ENCODE results near the gene ERCC8. TPM values are rescaled to one million over a fixed set of nuclear protein-coding genes. Genes with fewer than 3 reads are reported as not detected.

ERCC8 gene
- total RNA-seq, 1 experiment from 2014 or later: 15.1 TPM

GRCh38 chr5:60851626-60852025 lies 93.2 kb downstream of the ERCC8 start:
- Histone ChIP-seq H4K20me1 (ENCODE audit: insufficient read depth) (no peaks in the 10 kb centered on the region), H3K9me3 (ENCODE audit: control insufficient read depth in 1 of 2, insufficient read depth in 1 of 2, low read depth in 1 of 2, low read length in 2 of 2) (no peaks in the 10 kb centered on the region), H3K4me1 (ENCODE audit: control insufficient read depth in 1 of 2, insufficient read depth in 2 of 2, low read length in 2 of 2) (no peaks in the 10 kb centered on the region), H3K27ac (ENCODE audit: low read depth, low read length) (no peak overlapping the region), H3K4me3 (replicated peaks in 1 of 2; ENCODE audit: low read depth in 1 of 2, low read length in 2 of 2) (no peak overlapping the region), H2AFZ (ENCODE audit: low read depth, low read length, poor library complexity, severe bottlenecking) (no peak overlapping the region), H3K4me2 (ENCODE audit: low read length) (no peak overlapping the region), H3K9me2 (ENCODE audit: insufficient read depth) (no peaks in the 10 kb centered on the region; the same call in 1 of the 2 replicates), H3K36me3 (ENCODE audit: control insufficient read depth in 1 of 2, insufficient read depth in 2 of 2, low read length in 2 of 2) (no peaks in the 10 kb centered on the region), H3K9ac (ENCODE audit: low read length) (no peak overlapping the region), H3K79me2 (ENCODE audit: insufficient read depth, low read length) (no peaks in the 10 kb centered on the region), H3K27me3 (ENCODE audit: insufficient read depth, low read length) (no peaks in the 10 kb centered on the region)
- intact Hi-C loops (cut with micrococcal nuclease): no loop called here
- no peak for TF ChIP-seq POLR2AphosphoS5 (IDR thresholded peaks at IDR 0.05; ENCODE audit: low read depth, low read length)
- TF ChIP-seq REST (IDR thresholded peaks at IDR 0.05; ENCODE audit: low read depth): no peak
- TF ChIP-seq, protein P1, sequence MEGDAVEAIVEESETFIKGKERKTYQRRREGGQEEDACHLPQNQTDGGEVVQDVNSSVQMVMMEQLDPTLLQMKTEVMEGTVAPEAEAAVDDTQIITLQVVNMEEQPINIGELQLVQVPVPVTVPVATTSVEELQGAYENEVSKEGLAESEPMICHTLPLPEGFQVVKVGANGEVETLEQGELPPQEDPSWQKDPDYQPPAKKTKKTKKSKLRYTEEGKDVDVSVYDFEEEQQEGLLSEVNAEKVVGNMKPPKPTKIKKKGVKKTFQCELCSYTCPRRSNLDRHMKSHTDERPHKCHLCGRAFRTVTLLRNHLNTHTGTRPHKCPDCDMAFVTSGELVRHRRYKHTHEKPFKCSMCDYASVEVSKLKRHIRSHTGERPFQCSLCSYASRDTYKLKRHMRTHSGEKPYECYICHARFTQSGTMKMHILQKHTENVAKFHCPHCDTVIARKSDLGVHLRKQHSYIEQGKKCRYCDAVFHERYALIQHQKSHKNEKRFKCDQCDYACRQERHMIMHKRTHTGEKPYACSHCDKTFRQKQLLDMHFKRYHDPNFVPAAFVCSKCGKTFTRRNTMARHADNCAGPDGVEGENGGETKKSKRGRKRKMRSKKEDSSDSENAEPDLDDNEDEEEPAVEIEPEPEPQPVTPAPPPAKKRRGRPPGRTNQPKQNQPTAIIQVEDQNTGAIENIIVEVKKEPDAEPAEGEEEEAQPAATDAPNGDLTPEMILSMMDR (IDR thresholded peaks at IDR 0.05 in 2 of 3, conservative IDR thresholded peaks at IDR 0.05 in 1 of 3; ENCODE audit: borderline replicate concordance in 1 of 3, insufficient read depth in 1 of 3, low read depth in 2 of 3, low read length in 2 of 3): no peak
- TF ChIP-seq CEBPB (IDR thresholded peaks at IDR 0.05; ENCODE audit: low read depth): no peak
- no peak for TF ChIP-seq ELF1 (IDR thresholded peaks at IDR 0.05; ENCODE audit: borderline replicate concordance, low read depth)
- no peak for TF ChIP-seq SIN3A (IDR thresholded peaks at IDR 0.05; ENCODE audit: low read depth)
- no peak for TF ChIP-seq MAX (IDR thresholded peaks at IDR 0.05)
- no peak for TF ChIP-seq EZH2phosphoT487 (IDR thresholded peaks at IDR 0.05; ENCODE audit: borderline replicate concordance)
- no peak for TF ChIP-seq CBX3 (IDR thresholded peaks at IDR 0.05; ENCODE audit: low read depth)
- TF ChIP-seq POLR2A (IDR thresholded peaks at IDR 0.05; ENCODE audit: borderline replicate concordance, extremely low read depth, insufficient read depth, insufficient read length): no peak
- TF ChIP-seq SRF (IDR thresholded peaks at IDR 0.05; ENCODE audit: low read depth): no peak
- TF ChIP-seq JUND (IDR thresholded peaks at IDR 0.05): no peak
- no peak for TF ChIP-seq TCF7L2 (IDR thresholded peaks at IDR 0.05; ENCODE audit: borderline replicate concordance, extremely low read depth, insufficient read depth, insufficient read length)
- no peak for ATAC-seq
- ChIA-PET CTCF (no interaction called here), POLR2A (no interaction called here), RAD21 (ENCODE audit: low non-redundant PET in 1 of 2, low total read pairs in 2 of 2, uncharacterized antibody in 2 of 2, unreplicated experiment in 2 of 2) (no interaction called here)
- DNase-seq (ENCODE audit: low read depth, low spot score): no peak
- BruUV-seq (replicated peaks): no TSS peak
